ENCODE data around the gene PDE10A. TPM values are rescaled to one million over a fixed set of nuclear protein-coding genes. Genes with fewer than 3 reads are reported as not detected.

PDE10A gene
- total and polyA plus RNA-seq, 9 of the 15 experiments (the other 6 are each of a cell fraction or from before 2014, with no cell fraction given): 0.04 TPM; not detected in 8

DNA sequence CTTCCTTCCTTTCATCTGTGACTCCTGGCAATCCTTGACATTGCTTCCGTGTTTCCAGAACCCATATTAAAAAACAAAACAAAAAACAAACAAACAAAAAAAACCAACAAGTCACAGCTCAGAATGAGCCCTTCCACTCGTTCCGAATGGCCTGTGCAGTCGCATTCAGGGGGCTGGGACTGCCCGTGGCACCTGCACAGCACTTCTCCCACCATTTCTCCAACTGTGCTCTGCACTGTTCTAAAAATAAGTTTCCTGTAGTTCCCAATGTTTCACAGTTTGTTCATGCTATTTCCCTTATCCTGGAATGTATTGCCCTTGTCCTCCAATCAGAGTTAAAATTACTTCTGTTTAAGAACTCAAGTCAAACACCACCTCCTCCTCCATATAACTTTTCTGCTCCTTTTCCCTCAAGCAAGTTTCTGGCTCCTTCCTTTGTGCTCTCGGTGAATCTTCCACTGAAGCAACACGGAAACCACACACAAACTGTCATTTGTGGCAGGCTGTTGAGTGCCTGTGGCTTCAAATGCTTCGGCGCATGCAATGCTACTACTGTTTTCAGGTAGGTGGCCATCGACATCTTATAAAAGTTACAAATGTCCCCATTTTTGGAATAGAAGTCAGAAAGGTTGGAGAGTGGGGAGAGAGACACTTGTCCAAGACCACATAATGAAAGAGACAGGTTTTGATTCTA, 57.7 kb downstream of the PDE10A start:
- FAIRE-seq (no peak), ATAC-seq (no peak), DNase-seq (ENCODE audit: extremely low read depth in 1 of 4, low spot score in 3 of 4) (no peak)
- Histone ChIP-seq H3K4me3 (no peak overlapping the region), H3K4me2 (ENCODE audit: insufficient read depth, low read length) (no peak overlapping the region), H4K20me1 (replicated peaks; ENCODE audit: control insufficient read depth, insufficient read depth, low read length) (no peaks in the 10 kb centered on the region), H3K27ac (ENCODE audit: extremely low read depth, low read depth, low read length) (no peak overlapping the region), H3K79me2 (ENCODE audit: control insufficient read depth, insufficient read depth, low read length) (no peaks in the 10 kb centered on the region), H3K9me3 (replicated peaks; ENCODE audit: control insufficient read depth, insufficient read depth, low read depth, low read length) (no peaks in the 10 kb centered on the region), H3K9me1 (ENCODE audit: control insufficient read depth, insufficient read depth, low read length) (no peaks in the 10 kb centered on the region), H3K9ac (ENCODE audit: insufficient read depth in 1 of 2, low read depth in 2 of 2, low read length in 2 of 2) (no peak overlapping the region), H3K4me1 (replicated peaks in 1 of 2; ENCODE audit: control insufficient read depth in 2 of 2, insufficient read depth in 2 of 2, low read length in 2 of 2) (no peaks in the 10 kb centered on the region), H2AFZ (ENCODE audit: low read depth, low read length) (no peak overlapping the region), H3K36me3 (ENCODE audit: control insufficient read depth, insufficient read depth, low read length) (no peaks in the 10 kb centered on the region), H3K27me3 (ENCODE audit: control insufficient read depth in 2 of 2, insufficient read depth in 2 of 2, low read length in 2 of 2) (no peaks in the 10 kb centered on the region)
- TF ChIP-seq ZNF184 (CRISPR knock-in tag; IDR thresholded peaks at IDR 0.05): no peak
- no peak for TF ChIP-seq ZFP36 (IDR thresholded peaks at IDR 0.05; ENCODE audit: low read depth, low read length, partially characterized antibody)
- TF ChIP-seq ETV6 (IDR thresholded peaks at IDR 0.05; ENCODE audit: borderline replicate concordance in 1 of 2, low read depth in 2 of 2, low read length in 1 of 2): no peak
- TF ChIP-seq ETV6 (CRISPR knock-in tag; IDR thresholded peaks at IDR 0.05; ENCODE audit: borderline replicate concordance): no peak
- TF ChIP-seq E2F3 (CRISPR knock-in tag; IDR thresholded peaks at IDR 0.05): no peak
- no peak for TF ChIP-seq JUNB (CRISPR knock-in tag; conservative IDR thresholded peaks at IDR 0.05)
- TF ChIP-seq, protein P1, sequence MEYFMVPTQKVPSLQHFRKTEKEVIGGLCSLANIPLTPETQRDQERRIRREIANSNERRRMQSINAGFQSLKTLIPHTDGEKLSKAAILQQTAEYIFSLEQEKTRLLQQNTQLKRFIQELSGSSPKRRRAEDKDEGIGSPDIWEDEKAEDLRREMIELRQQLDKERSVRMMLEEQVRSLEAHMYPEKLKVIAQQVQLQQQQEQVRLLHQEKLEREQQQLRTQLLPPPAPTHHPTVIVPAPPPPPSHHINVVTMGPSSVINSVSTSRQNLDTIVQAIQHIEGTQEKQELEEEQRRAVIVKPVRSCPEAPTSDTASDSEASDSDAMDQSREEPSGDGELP (CRISPR knock-in tag; IDR thresholded peaks at IDR 0.05; ENCODE audit: borderline replicate concordance): no peak
- no peak for TF ChIP-seq HLTF (IDR thresholded peaks at IDR 0.05)
- TF ChIP-seq TAF9B (IDR thresholded peaks at IDR 0.05; ENCODE audit: partially characterized antibody): no peak
- TF ChIP-seq ZNF785 (CRISPR knock-in tag; IDR thresholded peaks at IDR 0.05): no peak
- no peak for TF ChIP-seq SMARCA4 (IDR thresholded peaks at IDR 0.05)
- no peak for TF ChIP-seq ZSCAN29 (IDR thresholded peaks at IDR 0.05)
- no peak for TF ChIP-seq ZNF586 (CRISPR knock-in tag; conservative IDR thresholded peaks at IDR 0.05)
- no peak for TF ChIP-seq PHTF2 (CRISPR knock-in tag; IDR thresholded peaks at IDR 0.05)
- in situ Hi-C loops (cut with MboI) (no loop called here), intact Hi-C loops (cut with micrococcal nuclease) (no loop called here)
- WGBS (ENCODE audit: insufficient coverage, low coverage, missing lambda C conversion rate): 2% methylated on average over 10 of the region's 10 CpGs
- no TSS peak for BruUV-seq (replicated peaks)
- POLR2A ChIA-PET: no interaction called here
- CTCF ChIA-PET (ENCODE audit: low intra/inter-chr PET ratio): no interaction called here
